ENCODE data around the gene RASSF4.

RASSF4 gene

DNA sequence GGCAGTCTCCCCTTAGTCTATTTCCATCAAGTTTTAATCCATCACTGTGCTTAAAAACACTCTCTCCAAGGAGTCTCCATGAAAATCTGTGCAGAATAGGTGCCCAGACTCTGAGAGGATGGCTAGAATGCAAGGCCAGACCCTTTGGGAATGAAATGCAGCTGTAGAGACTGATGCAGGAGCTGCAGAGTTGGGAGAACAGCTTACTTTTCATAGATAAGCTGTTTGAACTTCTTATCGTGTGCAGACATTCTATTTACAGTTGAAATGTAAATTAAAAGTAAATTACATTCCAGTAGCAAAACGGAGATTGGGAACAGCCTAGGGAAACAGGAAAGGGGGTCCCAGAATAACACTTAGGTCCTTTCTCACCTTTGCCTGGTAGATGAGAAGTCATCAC lies 56.0 kb downstream of the RASSF4 start:
- Histone ChIP-seq H3K9me3 (ENCODE audit: insufficient read depth, low read depth, low read length) (peaks cover 5% of the 10 kb centered on the region; the same call in 1 of the 2 replicates), H3K4me3 (ENCODE audit: low read length) (no peak overlapping the region), H3K4me1 (ENCODE audit: insufficient read depth, low read length) (no peaks in the 10 kb centered on the region), H3K9ac (ENCODE audit: low read depth, low read length) (no peak overlapping the region), H3K27me3 (ENCODE audit: insufficient read depth, low read length) (no peaks in the 10 kb centered on the region), H3K27ac (ENCODE audit: low read length) (no peak overlapping the region), H3K36me3 (ENCODE audit: insufficient read depth, low read depth, low read length) (no peaks in the 10 kb centered on the region)

DNA sequence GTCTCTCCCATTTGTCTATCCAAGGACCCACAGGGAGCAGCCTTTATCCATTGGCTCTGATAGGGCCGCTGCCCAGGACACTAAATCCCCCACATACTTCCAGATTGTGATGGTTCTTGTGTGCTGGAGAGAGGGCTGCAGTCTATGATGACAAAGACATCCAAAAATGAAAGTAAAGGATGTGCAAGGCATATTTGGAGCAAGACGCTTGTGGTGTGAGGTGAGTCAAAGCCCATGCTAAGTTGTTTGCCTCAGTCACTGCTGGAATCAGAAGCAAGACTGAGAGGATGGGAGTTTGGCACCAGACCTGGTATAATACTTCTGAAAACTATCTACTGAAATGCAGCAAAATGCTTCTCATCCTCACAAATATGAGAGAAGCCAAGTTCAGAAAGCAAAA lies 63.8 kb downstream of the RASSF4 start:
- no peaks in the 10 kb centered on the region for H3K9me3 ChIP-seq (ENCODE audit: insufficient read depth, low read depth, low read length)
- H3K4me3 ChIP-seq (ENCODE audit: low read length) = no peak overlapping the region
- H3K9ac ChIP-seq (ENCODE audit: low read depth, low read length) = no peak overlapping the region
- no peak overlapping the region for H3K27ac ChIP-seq (ENCODE audit: low read length)
- H3K27me3 ChIP-seq (ENCODE audit: insufficient read depth, low read length) = no peaks in the 10 kb centered on the region
- H3K4me1 ChIP-seq (ENCODE audit: insufficient read depth, low read length) = no peaks in the 10 kb centered on the region
- no peaks in the 10 kb centered on the region for H3K36me3 ChIP-seq (ENCODE audit: insufficient read depth, low read depth, low read length)

DNA sequence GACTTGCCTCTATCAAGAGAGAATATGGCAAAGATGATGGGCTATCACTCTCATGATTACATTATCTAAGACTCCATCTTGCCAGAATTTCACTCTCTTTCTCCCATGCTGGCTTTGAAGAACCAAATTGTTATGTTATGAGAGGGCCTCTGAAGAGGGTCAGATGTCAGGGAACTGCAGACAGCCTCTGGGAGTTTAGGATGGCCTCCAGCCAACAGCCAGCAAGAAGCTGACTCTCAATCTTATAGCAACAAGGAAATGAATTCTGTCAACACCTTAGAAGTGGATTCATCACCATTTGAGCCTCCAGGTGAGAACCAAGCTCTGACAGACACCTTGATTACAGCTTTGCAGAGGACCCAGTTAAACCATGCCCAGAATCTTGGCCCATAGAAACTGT lies 74.7 kb downstream of the RASSF4 start:
- Histone ChIP-seq H3K27ac (ENCODE audit: low read length) (no peak overlapping the region), H3K9me3 (ENCODE audit: insufficient read depth, low read depth, low read length) (peaks cover 10% of the 10 kb centered on the region; the same call in 1 of the 2 replicates), H3K36me3 (ENCODE audit: insufficient read depth, low read depth, low read length) (no peaks in the 10 kb centered on the region), H3K4me1 (ENCODE audit: insufficient read depth, low read length) (no peaks in the 10 kb centered on the region), H3K9ac (ENCODE audit: low read depth, low read length) (no peak overlapping the region), H3K27me3 (ENCODE audit: insufficient read depth, low read length) (no peaks in the 10 kb centered on the region), H3K4me3 (ENCODE audit: low read length) (no peak overlapping the region)

- no peak overlapping the region for H3K27ac ChIP-seq (ENCODE audit: low read length)
- no peak overlapping the region for H3K9ac ChIP-seq (ENCODE audit: low read depth, low read length)
- no peaks in the 10 kb centered on the region for H3K4me1 ChIP-seq (ENCODE audit: insufficient read depth, low read length)
- no peak overlapping the region for H3K4me3 ChIP-seq (ENCODE audit: low read length)
- H3K27me3 ChIP-seq (ENCODE audit: insufficient read depth, low read length) = no peaks in the 10 kb centered on the region
- H3K9me3 ChIP-seq (ENCODE audit: insufficient read depth, low read depth, low read length) = peaks cover 6% of the 10 kb centered on the region; the same call in 1 of the 2 replicates
- H3K36me3 ChIP-seq (ENCODE audit: insufficient read depth, low read depth, low read length) = no peaks in the 10 kb centered on the region
These were observed 76.1 kb downstream of the RASSF4 start for GRCh38 chr10:45035673-45036072.

- Histone ChIP-seq H3K27me3 (ENCODE audit: insufficient read depth, low read length) (no peaks in the 10 kb centered on the region), H3K4me1 (ENCODE audit: insufficient read depth, low read length) (peaks cover 14% of the 10 kb centered on the region; the same call in 1 of the 2 replicates)
These were observed 81.4 kb downstream of the RASSF4 start for GRCh38 chr10:45040921-45041542.

DNA sequence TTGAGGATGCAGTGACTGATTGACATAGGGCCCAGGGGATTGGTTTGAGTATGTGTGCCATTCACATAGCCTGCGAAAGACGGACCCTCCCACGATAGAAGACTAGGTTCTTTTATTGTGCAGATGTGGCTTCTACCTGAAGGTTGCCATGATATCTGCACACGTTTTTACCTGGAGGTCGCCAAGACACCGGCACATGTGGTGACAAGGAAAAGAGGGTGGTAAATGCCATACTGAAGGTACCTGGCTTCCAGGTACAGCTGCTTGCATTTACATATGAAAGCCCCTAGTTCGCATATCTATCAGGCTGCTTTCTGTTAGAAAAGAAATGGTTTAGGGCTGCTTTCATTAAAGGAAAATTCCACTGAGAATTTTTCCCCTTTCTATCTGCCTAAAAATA lies 84.7 kb downstream of the RASSF4 start:
- H3K4me1 ChIP-seq (ENCODE audit: insufficient read depth, low read length) = peaks cover 14% of the 10 kb centered on the region; the same call in 1 of the 2 replicates
- H3K9ac ChIP-seq (ENCODE audit: low read depth, low read length) = peak overlapping the region; percentile 57; the same call in 1 of the 2 replicates
- H3K27me3 ChIP-seq (ENCODE audit: insufficient read depth, low read length) = no peaks in the 10 kb centered on the region
- H3K36me3 ChIP-seq (ENCODE audit: insufficient read depth, low read depth, low read length) = no peaks in the 10 kb centered on the region
- H3K4me3 ChIP-seq (ENCODE audit: low read length) = peak overlapping the region; percentile 53
- no peaks in the 10 kb centered on the region for H3K9me3 ChIP-seq (ENCODE audit: insufficient read depth, low read depth, low read length)
- H3K27ac ChIP-seq (ENCODE audit: low read length) = peak overlapping the region; percentile 67

More at GRCh38 chr10:45040921-45041542, 81.4 kb downstream of the RASSF4 start:
- Histone ChIP-seq H3K9me3 (ENCODE audit: insufficient read depth, low read depth, low read length) (no peaks in the 10 kb centered on the region), H3K36me3 (ENCODE audit: insufficient read depth, low read depth, low read length) (no peaks in the 10 kb centered on the region), H3K9ac (ENCODE audit: low read depth, low read length) (no peak overlapping the region), H3K27ac (ENCODE audit: low read length) (no peak overlapping the region), H3K4me3 (ENCODE audit: low read length) (no peak overlapping the region)
